Measurements from ENCODE around the gene IFNA7.

DNA sequence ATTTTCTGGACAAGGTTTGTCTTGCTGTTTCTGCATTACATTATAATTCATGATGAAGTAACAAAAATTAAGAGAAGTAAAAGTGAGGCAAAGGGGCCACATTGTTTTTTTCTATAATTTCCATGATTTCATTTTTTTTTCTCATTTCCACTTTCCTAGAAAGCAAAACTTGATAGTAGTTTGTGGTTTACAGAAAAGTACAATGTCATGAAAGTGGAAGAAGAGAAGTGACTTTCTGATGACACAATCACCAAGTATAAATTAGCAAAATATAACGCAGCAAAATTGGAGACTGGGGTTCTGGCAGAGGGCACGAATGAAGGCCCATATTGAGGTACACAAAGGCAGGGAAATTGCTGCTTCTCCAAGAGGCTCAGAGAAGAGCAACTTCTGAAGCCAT lies 42.8 kb upstream of the IFNA7 start:
- TF ChIP-seq POLR2A (IDR thresholded peaks at IDR 0.05) (no peak), POLR2AphosphoS5 (IDR thresholded peaks at IDR 0.05) (no peak)
- TF ChIP-seq, protein P1, sequence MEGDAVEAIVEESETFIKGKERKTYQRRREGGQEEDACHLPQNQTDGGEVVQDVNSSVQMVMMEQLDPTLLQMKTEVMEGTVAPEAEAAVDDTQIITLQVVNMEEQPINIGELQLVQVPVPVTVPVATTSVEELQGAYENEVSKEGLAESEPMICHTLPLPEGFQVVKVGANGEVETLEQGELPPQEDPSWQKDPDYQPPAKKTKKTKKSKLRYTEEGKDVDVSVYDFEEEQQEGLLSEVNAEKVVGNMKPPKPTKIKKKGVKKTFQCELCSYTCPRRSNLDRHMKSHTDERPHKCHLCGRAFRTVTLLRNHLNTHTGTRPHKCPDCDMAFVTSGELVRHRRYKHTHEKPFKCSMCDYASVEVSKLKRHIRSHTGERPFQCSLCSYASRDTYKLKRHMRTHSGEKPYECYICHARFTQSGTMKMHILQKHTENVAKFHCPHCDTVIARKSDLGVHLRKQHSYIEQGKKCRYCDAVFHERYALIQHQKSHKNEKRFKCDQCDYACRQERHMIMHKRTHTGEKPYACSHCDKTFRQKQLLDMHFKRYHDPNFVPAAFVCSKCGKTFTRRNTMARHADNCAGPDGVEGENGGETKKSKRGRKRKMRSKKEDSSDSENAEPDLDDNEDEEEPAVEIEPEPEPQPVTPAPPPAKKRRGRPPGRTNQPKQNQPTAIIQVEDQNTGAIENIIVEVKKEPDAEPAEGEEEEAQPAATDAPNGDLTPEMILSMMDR (IDR thresholded peaks at IDR 0.05), result no peak

Measured in stomach (tissue), 4 donors.